Measurements from ENCODE around the gene VAV1. TPM values are rescaled to one million over a fixed set of nuclear protein-coding genes. Genes with fewer than 3 reads are reported as not detected.

VAV1 gene
- total and polyA plus RNA-seq, 2 of the 13 experiments (the other 11 are each of a cell fraction or from before 2014, with no cell fraction given): not detected

DNA sequence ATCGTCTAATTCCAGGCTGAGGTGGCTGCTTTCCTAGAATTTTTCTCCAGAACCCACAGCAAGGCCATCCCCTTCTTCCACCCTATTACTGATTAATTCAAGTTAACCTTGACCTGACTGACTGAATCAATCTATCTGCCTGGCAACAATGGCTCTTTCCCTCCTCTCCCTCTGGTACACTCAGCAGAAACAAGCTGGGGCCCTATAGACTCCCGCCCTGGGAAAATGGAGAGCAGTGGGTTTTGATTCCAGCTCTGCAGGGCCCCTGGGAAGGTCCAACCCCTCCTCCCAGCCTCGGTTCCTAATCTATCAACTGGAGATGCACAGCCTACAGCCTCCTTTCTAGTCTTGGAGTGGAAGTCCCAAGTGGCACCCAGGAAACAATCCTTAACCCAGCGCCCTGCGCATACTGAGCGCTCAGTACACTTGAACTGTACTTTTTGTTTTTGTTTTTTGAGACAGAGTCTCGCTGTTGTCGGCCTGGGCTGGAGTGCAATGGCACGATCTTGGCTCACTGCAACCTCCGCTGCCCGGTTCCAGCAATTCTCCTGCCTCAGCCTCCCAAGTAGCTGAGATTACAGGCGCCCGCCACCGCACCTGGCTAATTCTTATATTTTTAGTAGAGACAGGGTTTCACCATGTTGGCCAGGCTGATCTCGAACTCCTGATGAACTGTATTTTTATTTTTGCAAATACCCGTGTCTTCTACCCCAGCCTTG lies 46.8 kb upstream of the VAV1 start (continued):
- TF ChIP-seq MAFK (conservative IDR thresholded peaks at IDR 0.05 in 1 of 2, IDR thresholded peaks at IDR 0.05 in 1 of 2; ENCODE audit: low read length in 2 of 2): peak; percentile 38 to 66
- 0 out of 2 replicates have a peak, but pooled peaks have one; percentile 23 for TF ChIP-seq ZNF263 (CRISPR knock-in tag; IDR thresholded peaks at IDR 0.05)
- no peak for TF ChIP-seq ZNF274 (CRISPR knock-in tag; IDR thresholded peaks at IDR 0.05)
- TF ChIP-seq, protein P1, sequence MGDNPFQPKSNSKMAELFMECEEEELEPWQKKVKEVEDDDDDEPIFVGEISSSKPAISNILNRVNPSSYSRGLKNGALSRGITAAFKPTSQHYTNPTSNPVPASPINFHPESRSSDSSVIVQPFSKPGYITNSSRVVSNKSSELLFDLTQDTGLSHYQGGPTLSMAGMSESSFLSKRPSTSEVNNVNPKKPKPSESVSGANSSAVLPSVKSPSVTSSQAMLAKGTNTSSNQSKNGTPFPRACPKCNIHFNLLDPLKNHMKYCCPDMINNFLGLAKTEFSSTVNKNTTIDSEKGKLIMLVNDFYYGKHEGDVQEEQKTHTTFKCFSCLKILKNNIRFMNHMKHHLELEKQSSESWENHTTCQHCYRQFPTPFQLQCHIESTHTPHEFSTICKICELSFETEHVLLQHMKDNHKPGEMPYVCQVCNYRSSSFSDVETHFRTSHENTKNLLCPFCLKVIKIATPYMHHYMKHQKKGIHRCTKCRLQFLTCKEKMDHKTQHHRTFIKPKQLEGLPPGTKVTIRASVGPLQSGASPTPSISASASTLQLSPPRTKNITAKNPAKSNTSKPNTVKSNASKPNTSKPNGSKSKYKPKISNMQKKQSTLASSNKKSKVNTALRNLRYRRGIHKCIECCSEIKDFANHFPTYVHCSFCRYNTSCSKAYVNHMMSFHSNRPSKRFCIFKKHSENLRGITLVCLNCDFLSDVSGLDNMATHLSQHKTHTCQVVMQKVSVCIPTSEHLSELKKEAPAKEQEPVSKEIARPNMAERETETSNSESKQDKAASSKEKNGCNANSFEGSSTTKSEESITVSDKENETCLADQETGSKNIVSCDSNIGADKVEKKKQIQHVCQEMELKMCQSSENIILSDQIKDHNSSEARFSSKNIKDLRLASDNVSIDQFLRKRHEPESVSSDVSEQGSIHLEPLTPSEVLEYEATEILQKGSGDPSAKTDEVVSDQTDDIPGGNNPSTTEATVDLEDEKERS (CRISPR knock-in tag; IDR thresholded peaks at IDR 0.05): no peak
- TF ChIP-seq MEF2D (CRISPR knock-in tag; IDR thresholded peaks at IDR 0.05): no peak
- no peak for TF ChIP-seq THYN1 (CRISPR knock-in tag; IDR thresholded peaks at IDR 0.05; ENCODE audit: borderline replicate concordance, low read depth)
- TF ChIP-seq NFE2L1 (CRISPR knock-in tag; IDR thresholded peaks at IDR 0.05; ENCODE audit: borderline replicate concordance): no peak
- TF ChIP-seq FOXP1 (IDR thresholded peaks at IDR 0.05): no peak
- TF ChIP-seq FOXP1 (CRISPR knock-in tag; IDR thresholded peaks at IDR 0.05): no peak
- TF ChIP-seq NONO (IDR thresholded peaks at IDR 0.05): no peak
- no peak for TF ChIP-seq NONO (CRISPR knock-in tag; conservative IDR thresholded peaks at IDR 0.05)
- TF ChIP-seq RFXANK (CRISPR knock-in tag; IDR thresholded peaks at IDR 0.05): peak; percentile 81; the same call in 1 of the 2 replicates
- no peak for TF ChIP-seq SP140L (CRISPR knock-in tag; IDR thresholded peaks at IDR 0.05; ENCODE audit: borderline replicate concordance)
- no peak for TF ChIP-seq ZSCAN22 (CRISPR knock-in tag; IDR thresholded peaks at IDR 0.05)
- TF ChIP-seq NCOR1 (IDR thresholded peaks at IDR 0.05; ENCODE audit: borderline replicate concordance, low read length): peak; percentile 50; the same call in 1 of the 2 replicates
- no peak for TF ChIP-seq KLF15 (CRISPR knock-in tag; IDR thresholded peaks at IDR 0.05; ENCODE audit: borderline replicate concordance)
- no peak for TF ChIP-seq ZSCAN12 (CRISPR knock-in tag; IDR thresholded peaks at IDR 0.05)
- TF ChIP-seq ZNF687 (CRISPR knock-in tag; IDR thresholded peaks at IDR 0.05): peak; percentile 47
